H9 (cell line): ENCODE results near the gene OPTC. TPM values are rescaled to one million over a fixed set of nuclear protein-coding genes. Genes with fewer than 3 reads are reported as not detected.

Source experiments
- DNase-seq: peaks from one replicate; pipeline ENCODE4 v3.0.0-alpha.2; 2017
- H2AFZ ChIP-seq: one replicate; pipeline ENCODE4 v1.6.1; 2013; ENCODE audit warnings: mild to moderate bottlenecking, low read length, control low read depth, moderate library complexity
- H2AK5ac ChIP-seq: 2 replicates; pipeline ENCODE4 v1.6.1; 2013; ENCODE audit warnings: low read length, control low read depth, mixed read lengths; ENCODE audit not compliant: insufficient read length
- H2BK120ac ChIP-seq: one replicate; pipeline ENCODE4 v1.6.1; 2013; ENCODE audit warnings: low read depth, mild to moderate bottlenecking, low read length, control low read depth, inconsistent platforms; ENCODE audit not compliant: poor library complexity, severe bottlenecking
- H2BK12ac ChIP-seq: 2 replicates; pipeline ENCODE4 v1.6.1; 2013; ENCODE audit warnings: low read length, control low read depth, mixed read lengths, low read depth; ENCODE audit not compliant: insufficient read length
- H2BK15ac ChIP-seq: 2 replicates; pipeline ENCODE4 v1.6.1; 2013; ENCODE audit warnings: low read depth, low read length, control low read depth
- H2BK20ac ChIP-seq: one replicate; pipeline ENCODE4 v1.6.1; 2013; ENCODE audit warnings: low read depth, mild to moderate bottlenecking, low read length, control low read depth, inconsistent platforms; ENCODE audit not compliant: poor library complexity, severe bottlenecking
- H2BK5ac ChIP-seq: 2 replicates; pipeline ENCODE4 v1.6.1; 2013; ENCODE audit warnings: low read length, control low read depth, mixed read lengths; ENCODE audit not compliant: insufficient read length
- H3K14ac ChIP-seq: 2 replicates; pipeline ENCODE4 v1.6.1; 2013; ENCODE audit warnings: low read length, control low read depth; ENCODE audit not compliant: insufficient read depth
- H3K18ac ChIP-seq: 2 replicates; pipeline ENCODE4 v1.6.1; 2013; ENCODE audit warnings: low read depth, mild to moderate bottlenecking, mixed read lengths, low read length, control low read depth; ENCODE audit not compliant: insufficient read length
- H3K23ac ChIP-seq: 2 replicates; pipeline ENCODE4 v1.6.1; 2013; ENCODE audit warnings: low read length, control low read depth, mixed read lengths, low read depth; ENCODE audit not compliant: insufficient read length
- H3K23me2 ChIP-seq: 2 replicates; pipeline ENCODE4 v1.6.1; 2013; ENCODE audit warnings: low read depth, mild to moderate bottlenecking, mixed read lengths, low read length, control low read depth; ENCODE audit not compliant: insufficient read length, poor library complexity, severe bottlenecking
- H3K27ac ChIP-seq: 2 replicates; pipeline ENCODE4 v1.5.1; 2013; ENCODE audit warnings: low read length, control low read depth, mixed read lengths, low read depth; ENCODE audit not compliant: insufficient read length
- H3K27me3 ChIP-seq: 2 replicates; pipeline ENCODE4 v1.6.1; 2013; ENCODE audit warnings: low read length, control low read depth, inconsistent platforms; ENCODE audit not compliant: insufficient read depth
- H3K4ac ChIP-seq: 2 replicates; pipeline ENCODE4 v1.6.1; 2013; ENCODE audit warnings: low read depth, mild to moderate bottlenecking, control low read depth, inconsistent platforms, low read length, moderate library complexity
- H3K4me1 ChIP-seq: 2 replicates; pipeline ENCODE4 v1.6.1; 2013; ENCODE audit warnings: low read length, control low read depth, inconsistent platforms; ENCODE audit not compliant: insufficient read depth
- H3K4me2 ChIP-seq: 2 replicates; pipeline ENCODE4 v1.6.1; 2013; ENCODE audit warnings: low read length, control low read depth, mixed read lengths; ENCODE audit not compliant: insufficient read length, insufficient read depth
- H3K56ac ChIP-seq: 2 replicates; pipeline ENCODE4 v1.6.1; 2013; ENCODE audit warnings: low read depth, mild to moderate bottlenecking, mixed read lengths, low read length, control low read depth; ENCODE audit not compliant: insufficient read length
- H3K79me1 ChIP-seq: 2 replicates; pipeline ENCODE4 v1.6.1; 2013; ENCODE audit warnings: low read depth, mild to moderate bottlenecking, moderate library complexity, low read length, control low read depth, inconsistent platforms; ENCODE audit not compliant: insufficient read depth, poor library complexity, severe bottlenecking
- H3K79me2 ChIP-seq: 2 replicates; pipeline ENCODE4 v1.6.1; 2013; ENCODE audit warnings: low read length, control low read depth, inconsistent platforms; ENCODE audit not compliant: insufficient read depth
- H3K9ac ChIP-seq: 2 replicates; pipeline ENCODE4 v1.6.1; 2013; ENCODE audit warnings: low read length, control low read depth, mixed read lengths; ENCODE audit not compliant: insufficient read length; ENCODE audit errors: extremely low read depth
- H3K9me3 ChIP-seq: one replicate; pipeline ENCODE4 v1.6.1; 2013; ENCODE audit warnings: low read depth, low read length, inconsistent platforms; ENCODE audit not compliant: control insufficient read depth
- H3T11ph ChIP-seq: one replicate; pipeline ENCODE4 v1.6.1; 2013; ENCODE audit warnings: mild to moderate bottlenecking, low read length, control low read depth, inconsistent platforms
- H4K20me1 ChIP-seq: one replicate; pipeline ENCODE4 v1.6.1; 2013; ENCODE audit not compliant: control insufficient read depth, insufficient read length, insufficient read depth
- H4K5ac ChIP-seq: 2 replicates; pipeline ENCODE4 v1.6.1; 2013; ENCODE audit warnings: low read depth, mild to moderate bottlenecking, mixed read lengths, low read length, control low read depth; ENCODE audit not compliant: insufficient read length
- H4K8ac ChIP-seq: replicated peaks from 2 replicates; pipeline ENCODE4 v1.6.1; 2013; ENCODE audit warnings: low read length, control low read depth, mixed read lengths, low read depth; ENCODE audit not compliant: insufficient read length
- H4K91ac ChIP-seq: 2 replicates; pipeline ENCODE4 v1.6.1; 2013; ENCODE audit warnings: low read depth, mild to moderate bottlenecking, moderate library complexity, mixed read lengths, low read length, control low read depth; ENCODE audit not compliant: insufficient read length
- H3K27ac Mint-ChIP-seq, 3 experiments: 2 replicates in 2 of 3; 3 replicates in 1 of 3; pipeline ENCODE4 v1.8.0; 2020 to 2021; ENCODE audit warnings: mixed read lengths in 3 of 3, mild to moderate bottlenecking in 1 of 3, moderate library complexity in 1 of 3
- H3K27me3 Mint-ChIP-seq: 2 replicates; pipeline ENCODE4 v1.8.0; 2021; ENCODE audit warnings: low read depth, mild to moderate bottlenecking, moderate library complexity, mixed read lengths
- H3K36me3 Mint-ChIP-seq, 3 experiments: 2 replicates in 2 of 3; 3 replicates in 1 of 3; pipeline ENCODE4 v1.8.0; 2020 to 2021; ENCODE audit warnings: low read depth in 3 of 3, mixed read lengths in 3 of 3; ENCODE audit not compliant: insufficient read depth in 1 of 3
- H3K4me1 Mint-ChIP-seq, 2 experiments: 2 replicates each; pipeline ENCODE4 v1.8.0; 2020; ENCODE audit warnings: mixed read lengths in 2 of 2
- H3K4me3 Mint-ChIP-seq, 2 experiments: 2 replicates in 1 of 2; 3 replicates in 1 of 2; pipeline ENCODE4 v1.8.0; 2020 to 2021; ENCODE audit warnings: mild to moderate bottlenecking in 2 of 2, mixed read lengths in 2 of 2, moderate library complexity in 1 of 2
- H3K9me3 Mint-ChIP-seq, 2 experiments: 2 replicates in 1 of 2; 3 replicates in 1 of 2; pipeline ENCODE4 v1.8.0; 2020; ENCODE audit warnings: mild to moderate bottlenecking in 2 of 2, mixed read lengths in 2 of 2, moderate library complexity in 1 of 2
- CTCF ChIP-seq: fragments of 200-600 bp; sonication (generic); conservative IDR thresholded peaks from 3 replicates; pipeline ENCODE4 v1.8.0; 2021; ENCODE audit warnings: antibody characterized with exemption, mild to moderate bottlenecking
- WGBS: extraction: QIAGEN DNeasy Blood & Tissue Kit; methylation state at CpG from one replicate; pipeline ENCODE4 v1.1.7; 2013; ENCODE audit warnings: missing lambda C conversion rate, low lambda C conversion rate, mixed read lengths; ENCODE audit not compliant: insufficient read length; ENCODE audit errors: extremely low coverage; 5-methylcytosine and 5-hydroxymethylcytosine counted together
- total RNA-seq: library from RNA; stranded (reverse); gene quantifications from 2 replicates; pipeline ENCODE4 v1.2.1, GENCODE V29; 2021

The OPTC gene
- total RNA-seq, 1 experiment from 2014 or later: 1.1 TPM

GRCh38 chr1:203492748-203493130 is 1.2 kb upstream of the OPTC start:
- Histone ChIP-seq H3K27me3 (no peaks in the 10 kb centered on the region), H2BK12ac (no peak overlapping the region), H2BK120ac (no peak overlapping the region), H3K23ac (no peak overlapping the region), H2AK5ac (no peak overlapping the region), H4K8ac (no peak overlapping the region), H4K5ac (no peak overlapping the region), H3K79me1 (no peaks in the 10 kb centered on the region), H3K9ac (no peak overlapping the region), H2BK20ac (no peak overlapping the region), H3K79me2 (no peaks in the 10 kb centered on the region), H2BK5ac (no peak overlapping the region), H3K4me2 (no peak overlapping the region), H3K9me3 (no peaks in the 10 kb centered on the region), H3T11ph (no peak overlapping the region), H3K23me2 (no peaks in the 10 kb centered on the region), H2BK15ac (no peak overlapping the region), H4K20me1 (no peaks in the 10 kb centered on the region), H3K4ac (no peak overlapping the region), H2AFZ (no peak overlapping the region), H3K4me1 (no peaks in the 10 kb centered on the region; the same call in 1 of the 2 replicates), H3K27ac (no peak overlapping the region), H3K56ac (no peak overlapping the region), H4K91ac (no peak overlapping the region), H3K14ac (no peak overlapping the region), H3K18ac (no peak overlapping the region)
- H3K27ac Mint-ChIP-seq: no peak overlapping the region
- no peak overlapping the region for H3K4me3 Mint-ChIP-seq
- no peak for DNase-seq
- peaks cover 12% of the 10 kb centered on the region for H3K27me3 Mint-ChIP-seq
- TF ChIP-seq CTCF: no peak
- no peaks in the 10 kb centered on the region for H3K36me3 Mint-ChIP-seq
- H3K4me1 Mint-ChIP-seq: peaks cover 26 to 35% of the 10 kb centered on the region in 2 experiments
- no CpG with 5 or more reads among the region's 6 CpGs for WGBS
- H3K9me3 Mint-ChIP-seq: no peaks in the 10 kb centered on the region
